ENCODE results near the gene PPP1R3A.

DNA sequence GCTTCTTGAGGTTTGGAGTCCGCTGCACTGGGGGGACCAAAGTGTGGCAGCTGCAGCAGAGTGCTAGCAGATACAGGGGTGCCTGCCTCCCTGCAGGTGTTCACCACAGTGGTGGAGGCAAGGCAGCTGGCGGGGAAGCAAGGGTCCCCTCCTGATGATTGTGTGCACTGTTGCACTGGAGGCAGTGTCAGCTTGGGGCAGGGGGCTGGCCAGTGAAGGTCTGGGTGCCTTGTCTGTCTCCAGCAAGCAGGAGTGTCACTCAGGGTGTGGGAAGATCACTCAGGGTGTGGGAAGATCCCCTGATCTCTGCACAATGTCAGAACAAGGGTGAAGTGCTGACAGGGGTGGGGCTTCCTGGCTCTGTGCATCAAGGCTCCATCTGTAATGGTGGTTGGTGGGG, 36.3 kb upstream of the PPP1R3A start:
- no peak for TF ChIP-seq EZH2 (IDR thresholded peaks at IDR 0.05)
- TF ChIP-seq POLR2AphosphoS5 (IDR thresholded peaks at IDR 0.05; ENCODE audit: borderline replicate concordance, low read depth, low read length), result no peak
